HG02938 (cell line): ENCODE results near the gene INPP5F.

Source experiments
- ATAC-seq: cut with Tn5 transposase; IDR thresholded peaks from one replicate; pipeline ENCODE4 v1.9.1; 2021; ENCODE audit warnings: mild to moderate bottlenecking, moderate library complexity; ENCODE audit not compliant: unreplicated experiment

The INPP5F gene

GRCh38 chr10:119812684-119813083, 86.8 kb downstream of the INPP5F start:
- ATAC-seq = no peak

- ATAC-seq = no peak
Measured at GRCh38 chr10:119815671-119816070, 89.8 kb downstream of the INPP5F start.

- no peak for ATAC-seq
Measured at GRCh38 chr10:119817991-119818888, 92.4 kb downstream of the INPP5F start.

GRCh38 chr10:119818889-119819270, 93.0 kb downstream of the INPP5F start:
- ATAC-seq = no peak

GRCh38 chr10:119821182-119821581, 95.3 kb downstream of the INPP5F start:
- ATAC-seq = no peak

- ATAC-seq = no peak
Measured at GRCh38 chr10:119824299-119824698, 98.4 kb downstream of the INPP5F start.

GRCh38 chr10:119826771-119827170, 100.9 kb downstream of the INPP5F start:
- ATAC-seq = no peak

- ATAC-seq = no peak
Measured at GRCh38 chr10:119827430-119827829, 101.6 kb downstream of the INPP5F start.

- no peak for ATAC-seq
Measured at GRCh38 chr10:119829429-119829828, 103.6 kb downstream of the INPP5F start.

GRCh38 chr10:119830851-119831250, 105.0 kb downstream of the INPP5F start:
- no peak for ATAC-seq

- no peak for ATAC-seq
Measured at GRCh38 chr10:119831656-119832055, 105.8 kb downstream of the INPP5F start.

- ATAC-seq = no peak
Measured at GRCh38 chr10:119832951-119833350, 107.1 kb downstream of the INPP5F start.

GRCh38 chr10:119834188-119834587, 108.3 kb downstream of the INPP5F start:
- no peak for ATAC-seq

GRCh38 chr10:119845656-119846055, 119.8 kb downstream of the INPP5F start:
- no peak for ATAC-seq

- ATAC-seq = no peak
Measured at GRCh38 chr10:119849031-119849789, 123.4 kb downstream of the INPP5F start.

- no peak for ATAC-seq
Measured at GRCh38 chr10:119849944-119850343, 124.1 kb downstream of the INPP5F start.

- ATAC-seq = no peak
Measured at GRCh38 chr10:119852277-119852676, 126.4 kb downstream of the INPP5F start.

- no peak for ATAC-seq
Measured at GRCh38 chr10:119852822-119853221, 127.0 kb downstream of the INPP5F start.

- ATAC-seq = no peak
Measured at GRCh38 chr10:119853574-119853973, 127.7 kb downstream of the INPP5F start.

GRCh38 chr10:119858063-119858462, 132.2 kb downstream of the INPP5F start:
- no peak for ATAC-seq

- no peak for ATAC-seq
Measured at GRCh38 chr10:119859420-119860258, 133.8 kb downstream of the INPP5F start.
